ENCODE data around the gene SLC6A20. TPM values are rescaled to one million over a fixed set of nuclear protein-coding genes. Genes with fewer than 3 reads are reported as not detected.
A peak's percentile ranks its signal among the peaks of the same experiment; 100 is the strongest.

SLC6A20 gene
- total and polyA plus RNA-seq, 2 experiments from 2014 or later = 0.05 to 0.14 TPM

GRCh38 chr3:45844616-45845015 lies 48.3 kb upstream of the SLC6A20 start:
- Mint-ChIP-seq H3K36me3 (ENCODE audit: low read depth) (no peaks in the 10 kb centered on the region), H3K27ac (no peak overlapping the region), H3K4me3 (no peak overlapping the region), H3K27me3 (ENCODE audit: insufficient read depth, low read depth, poor library complexity) (no peaks in the 10 kb centered on the region), H3K9me3 (no peaks in the 10 kb centered on the region), H3K4me1 (peaks cover 3% of the 10 kb centered on the region; the same call in 2 of the 3 replicates)
- Histone ChIP-seq H3K27me3 (ENCODE audit: insufficient read depth) (peaks cover 54% of the 10 kb centered on the region), H3K4me1 (ENCODE audit: insufficient read depth) (no peaks in the 10 kb centered on the region), H3K4me2 (no peak overlapping the region), H4K20me1 (replicated peaks; ENCODE audit: insufficient read depth) (no peaks in the 10 kb centered on the region), H3K36me3 (ENCODE audit: insufficient read depth) (no peaks in the 10 kb centered on the region), H3K4me3 (no peak overlapping the region), H3F3A (replicated peaks; ENCODE audit: low read depth) (no peaks in the 10 kb centered on the region), H3K27ac (ENCODE audit: low read depth) (no peak overlapping the region), H3K79me2 (replicated peaks; ENCODE audit: insufficient read depth) (no peaks in the 10 kb centered on the region), H3K9me2 (ENCODE audit: insufficient read depth) (peaks cover 10% of the 10 kb centered on the region; the same call in 1 of the 2 replicates), H2AFZ (no peak overlapping the region)
- DNase-seq (ENCODE audit: low spot score) (no peak), ATAC-seq (no peak)
- TF ChIP-seq ETS1 (IDR thresholded peaks at IDR 0.05) = no peak

GRCh38 chr3:45842851-45843625 lies 46.7 kb upstream of the SLC6A20 start:
- no peaks in the 10 kb centered on the region for H3F3A ChIP-seq (replicated peaks; ENCODE audit: low read depth)
- Mint-ChIP-seq H3K9me3 (no peaks in the 10 kb centered on the region), H3K36me3 (ENCODE audit: low read depth) (no peaks in the 10 kb centered on the region), H3K4me1 (peaks cover 3% of the 10 kb centered on the region; the same call in 2 of the 3 replicates), H3K4me3 (peak overlapping the region; percentile 88), H3K27me3 (ENCODE audit: insufficient read depth, low read depth, poor library complexity) (peaks cover 2% of the 10 kb centered on the region), H3K27ac (no peak overlapping the region)
- H3K36me3 ChIP-seq (ENCODE audit: insufficient read depth) = no peaks in the 10 kb centered on the region
- ATAC-seq = no peak
- H2AFZ ChIP-seq = no peak overlapping the region; the same call in 1 of the 2 replicates
- H3K9me2 ChIP-seq (ENCODE audit: insufficient read depth) = peaks cover 10% of the 10 kb centered on the region; the same call in 1 of the 2 replicates
- no peaks in the 10 kb centered on the region for H4K20me1 ChIP-seq (replicated peaks; ENCODE audit: insufficient read depth)
- H3K4me3 ChIP-seq = 0 out of 2 replicates have a peak overlapping the region, but pooled peaks have one; percentile 84
- no peak overlapping the region for H3K27ac ChIP-seq (ENCODE audit: low read depth)
- no peaks in the 10 kb centered on the region for H3K79me2 ChIP-seq (replicated peaks; ENCODE audit: insufficient read depth)
- no peaks in the 10 kb centered on the region for H3K4me1 ChIP-seq (ENCODE audit: insufficient read depth)
- DNase-seq (ENCODE audit: low spot score) = no peak
- H3K4me2 ChIP-seq = peak overlapping the region; percentile 74; the same call in 1 of the 2 replicates
- peaks cover 51% of the 10 kb centered on the region for H3K27me3 ChIP-seq (ENCODE audit: insufficient read depth)
- no peak for TF ChIP-seq ETS1 (IDR thresholded peaks at IDR 0.05)
- TF ChIP-seq EZH2 (IDR thresholded peaks at IDR 0.05; ENCODE audit: low read depth, unreplicated experiment) = no peak

GRCh38 chr3:45841757-45842491 lies 45.6 kb upstream of the SLC6A20 start, which contains the start of gene LZTFL1:
LZTFL1 (minus strand) TSS chr3:45842119; CDS start chr3:45841991, 128 bp downstream.
- no peaks in the 10 kb centered on the region for H3K79me2 ChIP-seq (replicated peaks; ENCODE audit: insufficient read depth)
- peaks cover 2% of the 10 kb centered on the region for H3K27me3 Mint-ChIP-seq (ENCODE audit: insufficient read depth, low read depth, poor library complexity)
- H3K27ac Mint-ChIP-seq = peak within 1 kb of the TSS; percentile 91
- peak within 1 kb of the TSS; percentile 84 for H3K4me3 ChIP-seq
- ATAC-seq (peak; percentile 96), DNase-seq (ENCODE audit: low spot score) (peak; percentile 99)
- H3K27me3 ChIP-seq (ENCODE audit: insufficient read depth) = peaks cover 43% of the 10 kb centered on the region
- H3K9me3 Mint-ChIP-seq = no peaks in the 10 kb centered on the region
- no peaks in the 10 kb centered on the region for H3K36me3 Mint-ChIP-seq (ENCODE audit: low read depth)
- peaks cover 3% of the 10 kb centered on the region; the same call in 2 of the 3 replicates for H3K4me1 Mint-ChIP-seq
- no peaks in the 10 kb centered on the region for H3F3A ChIP-seq (replicated peaks; ENCODE audit: low read depth)
- peaks cover 10% of the 10 kb centered on the region; the same call in 1 of the 2 replicates for H3K9me2 ChIP-seq (ENCODE audit: insufficient read depth)
- H3K4me1 ChIP-seq (ENCODE audit: insufficient read depth) = no peaks in the 10 kb centered on the region
- H3K4me3 Mint-ChIP-seq = peak within 1 kb of the TSS; percentile 88
- peak within 1 kb of the TSS; percentile 96 for H3K4me2 ChIP-seq
- H2AFZ ChIP-seq = peak within 1 kb of the TSS; percentile 85
- no peaks in the 10 kb centered on the region for H3K36me3 ChIP-seq (ENCODE audit: insufficient read depth)
- no peak within 1 kb of the TSS for H3K27ac ChIP-seq (ENCODE audit: low read depth)
- H4K20me1 ChIP-seq (replicated peaks; ENCODE audit: insufficient read depth) = no peaks in the 10 kb centered on the region
- TF ChIP-seq CTCF (conservative IDR thresholded peaks at IDR 0.05; ENCODE audit: low read depth in 2 of 2) = no peak
- TF ChIP-seq POLR2AphosphoS5 (IDR thresholded peaks at IDR 0.05; ENCODE audit: low read depth) = peak; percentile 86
- no peak for TF ChIP-seq CREB1 (CRISPR knock-in tag; IDR thresholded peaks at IDR 0.05; ENCODE audit: low read depth)
- TF ChIP-seq ETS1 (IDR thresholded peaks at IDR 0.05) = peak; percentile 7; the same call in 1 of the 2 replicates
- no peak for TF ChIP-seq ZNF331 (CRISPR knock-in tag; IDR thresholded peaks at IDR 0.05; ENCODE audit: low read depth)
- no peak for TF ChIP-seq EZH2phosphoT487 (IDR thresholded peaks at IDR 0.05; ENCODE audit: unreplicated experiment)
- TF ChIP-seq NANOG (IDR thresholded peaks at IDR 0.05; ENCODE audit: borderline replicate concordance) = no peak
